Astrocyte (in vitro differentiated cells and primary cell): ENCODE measurements around the gene EXD3. TPM values are rescaled to one million over a fixed set of nuclear protein-coding genes. Genes with fewer than 3 reads are reported as not detected.

ENCODE experiments used
- DNase-seq: peaks from one replicate; pipeline ENCODE4 v3.0.0-alpha.2; 2010; ENCODE audit warnings: low read depth
- FAIRE-seq: peaks from 2 replicates; lab custom pipeline; 2011; peaks lifted over from hg19 to GRCh38; lab: Jason Lieb, UNC
- H2AFZ ChIP-seq: 2 replicates; pipeline ENCODE4 v1.6.0; 2012; ENCODE audit warnings: low read depth, low read length, inconsistent platforms
- H3K27ac ChIP-seq: 2 replicates; pipeline ENCODE4 v1.5.1; 2011; ENCODE audit warnings: low read depth, low read length, inconsistent platforms
- H3K27me3 ChIP-seq: 2 replicates; pipeline ENCODE4 v1.6.0; 2011; ENCODE audit warnings: low read length, inconsistent platforms; ENCODE audit not compliant: insufficient read depth
- H3K36me3 ChIP-seq: 2 replicates; pipeline ENCODE4 v1.5.1; 2011; ENCODE audit warnings: low read length, inconsistent platforms; ENCODE audit not compliant: insufficient read depth
- H3K4me1 ChIP-seq: 2 replicates; pipeline ENCODE4 v1.5.1; 2011; ENCODE audit warnings: low read length, inconsistent platforms; ENCODE audit not compliant: insufficient read depth
- H3K4me2 ChIP-seq: 2 replicates; pipeline ENCODE4 v1.6.0; 2012; ENCODE audit warnings: low read length, inconsistent platforms
- H3K4me3 ChIP-seq: 2 replicates; pipeline ENCODE4 v1.5.1; 2011; ENCODE audit warnings: low read depth, mild to moderate bottlenecking, low read length, inconsistent platforms; ENCODE audit not compliant: insufficient read depth
- H3K79me2 ChIP-seq: 2 replicates; pipeline ENCODE4 v1.6.0; 2012; ENCODE audit warnings: mild to moderate bottlenecking, low read length, inconsistent platforms; ENCODE audit not compliant: insufficient read depth
- H3K9ac ChIP-seq: 2 replicates; pipeline ENCODE4 v1.6.0; 2012; ENCODE audit warnings: mild to moderate bottlenecking, low read length, inconsistent platforms
- H3K9me3 ChIP-seq: 2 replicates; pipeline ENCODE4 v1.5.1; 2012; ENCODE audit warnings: low read depth, mild to moderate bottlenecking, low read length, inconsistent platforms; ENCODE audit not compliant: insufficient read depth
- H4K20me1 ChIP-seq: 2 replicates; pipeline ENCODE4 v1.6.0; 2012; ENCODE audit warnings: low read length, inconsistent platforms; ENCODE audit not compliant: insufficient read depth
- H3K27ac Mint-ChIP-seq: one replicate; pipeline ENCODE4 v1.8.0; 2021; ENCODE audit warnings: mild to moderate bottlenecking, mixed read lengths; ENCODE audit not compliant: unreplicated experiment
- H3K27me3 Mint-ChIP-seq: one replicate; pipeline ENCODE4 v1.8.0; 2021; ENCODE audit warnings: low read depth, mixed read lengths; ENCODE audit not compliant: unreplicated experiment
- H3K36me3 Mint-ChIP-seq: one replicate; pipeline ENCODE4 v1.8.0; 2021; ENCODE audit warnings: low read depth, mixed read lengths; ENCODE audit not compliant: unreplicated experiment
- H3K4me1 Mint-ChIP-seq: one replicate; pipeline ENCODE4 v1.8.0; 2021; ENCODE audit warnings: low read depth, mixed read lengths; ENCODE audit not compliant: unreplicated experiment
- H3K4me3 Mint-ChIP-seq: one replicate; pipeline ENCODE4 v1.8.0; 2021; ENCODE audit warnings: mild to moderate bottlenecking, moderate library complexity, mixed read lengths; ENCODE audit not compliant: unreplicated experiment
- H3K9me3 Mint-ChIP-seq: one replicate; pipeline ENCODE4 v1.8.0; 2021; ENCODE audit warnings: mild to moderate bottlenecking, mixed read lengths; ENCODE audit not compliant: unreplicated experiment
- EZH2 ChIP-seq: IDR thresholded peaks from 2 replicates; pipeline ENCODE4 v1.6.1; 2012; ENCODE audit warnings: mild to moderate bottlenecking, low read length, inconsistent platforms; ENCODE audit not compliant: insufficient read depth
- total RNA-seq: library from RNA; stranded (reverse); gene quantifications from 2 replicates; pipeline ENCODE4 v1.2.1, GENCODE V29; 2021
- TF ChIP-seq, protein P1 (sequence below): IDR thresholded peaks from 2 replicates; pipeline ENCODE4 v1.5.1; 2011; ENCODE audit warnings: low read depth, mild to moderate bottlenecking, inconsistent platforms, low read length, moderate library complexity; ENCODE audit not compliant: insufficient read depth

The EXD3 gene
- total RNA-seq, 1 donor from 2014 or later, result 8.5 TPM

DNA sequence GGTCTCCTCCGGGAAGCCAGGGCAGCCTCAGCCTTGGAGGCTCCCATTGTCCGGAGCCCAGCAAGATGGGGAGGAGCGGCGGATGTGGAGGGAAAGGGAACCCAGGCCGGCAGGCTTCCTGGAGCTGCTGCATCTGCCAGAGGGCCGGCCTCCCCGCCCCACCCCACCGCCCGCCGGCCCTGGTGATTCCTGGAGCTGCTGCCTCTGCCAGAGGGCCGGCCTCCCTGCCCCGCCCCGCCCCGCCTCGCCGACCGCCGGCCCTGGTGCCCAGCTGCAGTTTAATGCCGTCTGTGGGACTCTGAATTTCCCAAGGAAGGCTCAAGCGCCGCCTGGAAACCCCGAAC is 31.6 kb downstream of the EXD3 start:
- no peaks in the 10 kb centered on the region for H3K4me1 Mint-ChIP-seq
- H3K9ac ChIP-seq, result no peak overlapping the region

DNA sequence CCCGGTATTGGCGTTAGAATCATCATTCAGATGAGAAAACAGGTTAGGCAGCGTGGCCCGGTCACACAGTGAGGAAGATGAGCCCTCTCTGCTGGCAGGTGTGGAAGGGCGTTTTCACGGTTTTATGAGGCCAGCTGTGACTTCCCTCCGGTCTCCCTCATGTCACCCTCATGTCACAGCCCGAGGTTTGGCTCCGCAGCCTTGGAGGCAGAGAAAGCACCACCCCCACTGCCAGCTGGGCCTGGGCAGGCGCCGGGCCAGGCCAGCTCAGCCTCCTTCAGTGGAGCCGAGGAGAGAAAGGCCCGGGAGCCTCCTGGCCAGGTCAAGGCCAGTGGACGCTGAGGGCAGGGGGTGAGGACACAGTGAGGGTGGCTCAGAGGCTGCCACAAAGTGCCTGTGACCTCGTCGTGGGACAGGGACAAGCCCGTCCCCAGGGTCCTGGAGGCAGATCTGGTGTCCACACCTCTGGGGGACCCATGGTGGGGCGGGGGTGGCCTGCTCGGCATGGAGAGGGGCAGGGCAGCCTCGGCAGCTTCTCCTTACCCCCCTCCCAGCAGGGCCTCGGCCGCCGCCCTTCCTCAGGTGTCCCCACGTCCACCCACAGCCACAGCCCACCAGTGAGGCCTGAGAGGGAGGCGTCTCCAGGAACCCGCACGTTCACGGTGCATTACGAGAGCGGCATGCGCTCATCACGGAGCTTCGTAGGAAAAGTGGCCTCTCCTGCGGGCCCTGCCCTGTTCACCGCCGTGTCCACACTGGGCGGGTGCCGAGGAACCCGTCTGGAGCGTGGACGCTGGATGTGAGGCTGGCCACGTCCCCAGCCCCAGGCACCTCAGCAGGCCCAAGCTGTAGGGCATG is 32.2 kb downstream of the EXD3 start:
- no peak overlapping the region for H3K27ac ChIP-seq

More for the DNA sequence above, 31.6 kb downstream of the EXD3 start:
- Histone ChIP-seq H3K9me3 (no peaks in the 10 kb centered on the region), H3K4me2 (no peak overlapping the region), H3K79me2 (no peaks in the 10 kb centered on the region), H2AFZ (no peak overlapping the region), H3K27me3 (no peaks in the 10 kb centered on the region), H3K4me3 (no peak overlapping the region), H3K27ac (no peak overlapping the region), H3K4me1 (peaks cover 2% of the 10 kb centered on the region), H4K20me1 (no peaks in the 10 kb centered on the region), H3K36me3 (no peaks in the 10 kb centered on the region)
- DNase-seq, result no peak
- H3K36me3 Mint-ChIP-seq, result peaks cover 4% of the 10 kb centered on the region
- no peaks in the 10 kb centered on the region for H3K27me3 Mint-ChIP-seq
- FAIRE-seq, result no peak
- no peaks in the 10 kb centered on the region for H3K9me3 Mint-ChIP-seq
- no peak overlapping the region for H3K4me3 Mint-ChIP-seq
- no peak overlapping the region for H3K27ac Mint-ChIP-seq
- TF ChIP-seq, protein P1, sequence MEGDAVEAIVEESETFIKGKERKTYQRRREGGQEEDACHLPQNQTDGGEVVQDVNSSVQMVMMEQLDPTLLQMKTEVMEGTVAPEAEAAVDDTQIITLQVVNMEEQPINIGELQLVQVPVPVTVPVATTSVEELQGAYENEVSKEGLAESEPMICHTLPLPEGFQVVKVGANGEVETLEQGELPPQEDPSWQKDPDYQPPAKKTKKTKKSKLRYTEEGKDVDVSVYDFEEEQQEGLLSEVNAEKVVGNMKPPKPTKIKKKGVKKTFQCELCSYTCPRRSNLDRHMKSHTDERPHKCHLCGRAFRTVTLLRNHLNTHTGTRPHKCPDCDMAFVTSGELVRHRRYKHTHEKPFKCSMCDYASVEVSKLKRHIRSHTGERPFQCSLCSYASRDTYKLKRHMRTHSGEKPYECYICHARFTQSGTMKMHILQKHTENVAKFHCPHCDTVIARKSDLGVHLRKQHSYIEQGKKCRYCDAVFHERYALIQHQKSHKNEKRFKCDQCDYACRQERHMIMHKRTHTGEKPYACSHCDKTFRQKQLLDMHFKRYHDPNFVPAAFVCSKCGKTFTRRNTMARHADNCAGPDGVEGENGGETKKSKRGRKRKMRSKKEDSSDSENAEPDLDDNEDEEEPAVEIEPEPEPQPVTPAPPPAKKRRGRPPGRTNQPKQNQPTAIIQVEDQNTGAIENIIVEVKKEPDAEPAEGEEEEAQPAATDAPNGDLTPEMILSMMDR, result no peak
- TF ChIP-seq EZH2, result no peak

GRCh38 chr9:137389428-137389746 is 33.6 kb downstream of the EXD3 start:
- no peak overlapping the region for H2AFZ ChIP-seq
- Mint-ChIP-seq H3K4me1 (no peaks in the 10 kb centered on the region), H3K4me3 (no peak overlapping the region), H3K27ac (no peak overlapping the region), H3K9me3 (no peaks in the 10 kb centered on the region), H3K27me3 (no peaks in the 10 kb centered on the region), H3K36me3 (peaks cover 6% of the 10 kb centered on the region)
- H3K4me3 ChIP-seq, result no peak overlapping the region
- DNase-seq (no peak), FAIRE-seq (no peak)
- H3K27me3 ChIP-seq, result no peaks in the 10 kb centered on the region
- no peaks in the 10 kb centered on the region for H3K79me2 ChIP-seq
- H3K36me3 ChIP-seq, result no peaks in the 10 kb centered on the region
- no peak overlapping the region for H3K9ac ChIP-seq
- no peak overlapping the region for H3K4me2 ChIP-seq
- H4K20me1 ChIP-seq, result no peaks in the 10 kb centered on the region
- TF ChIP-seq EZH2, result no peak
- TF ChIP-seq, protein P1, result no peak
- no peaks in the 10 kb centered on the region for H3K4me1 ChIP-seq
- H3K9me3 ChIP-seq, result no peaks in the 10 kb centered on the region
- no peak overlapping the region for H3K27ac ChIP-seq

More for the DNA sequence above, 32.2 kb downstream of the EXD3 start:
- Histone ChIP-seq H4K20me1 (no peaks in the 10 kb centered on the region), H2AFZ (no peak overlapping the region), H3K36me3 (no peaks in the 10 kb centered on the region), H3K9me3 (no peaks in the 10 kb centered on the region), H3K9ac (no peak overlapping the region), H3K4me3 (no peak overlapping the region), H3K79me2 (no peaks in the 10 kb centered on the region), H3K4me2 (no peak overlapping the region), H3K27me3 (no peaks in the 10 kb centered on the region), H3K4me1 (no peaks in the 10 kb centered on the region)
- no peak overlapping the region for H3K4me3 Mint-ChIP-seq
- H3K9me3 Mint-ChIP-seq, result no peaks in the 10 kb centered on the region
- TF ChIP-seq, protein P1, result no peak
- TF ChIP-seq EZH2, result no peak
- H3K36me3 Mint-ChIP-seq, result peaks cover 4% of the 10 kb centered on the region
- H3K4me1 Mint-ChIP-seq, result no peaks in the 10 kb centered on the region
- H3K27ac Mint-ChIP-seq, result no peak overlapping the region
- DNase-seq (no peak), FAIRE-seq (no peak)
- H3K27me3 Mint-ChIP-seq, result no peaks in the 10 kb centered on the region
